PC-3 (cell line): Measurements from ENCODE around the gene ADAMTS17. TPM values are rescaled to one million over a fixed set of nuclear protein-coding genes. Genes with fewer than 3 reads are reported as not detected.

Experiments
- ATAC-seq: fragments of 200-7000 bp; cut with Tn5 transposase; 2 replicates; pipeline ENCODE4 v1.9.1; 2020; ENCODE audit warnings: mild to moderate bottlenecking, moderate library complexity
- BruUV-seq: library from RNA; stranded (reverse); fragments of 400-500 nt; replicated peaks from 2 replicates; lab custom pipeline; 2021; lab: Mats Ljungman, UMichigan
- CTCF ChIA-PET: fragments of 300-600 bp; sonication (Branson Sonifier 250); formaldehyde crosslinking; loops from one replicate; lab custom pipeline; 2022; ENCODE audit warnings: antibody characterized with exemption; lab: Charles Lee
- POLR2A ChIA-PET: fragments of 300-600 bp; sonication (Branson Sonifier 250); formaldehyde crosslinking; loops from one replicate; lab custom pipeline; 2022; ENCODE audit warnings: antibody characterized with exemption; ENCODE audit not compliant: unreplicated experiment; lab: Charles Lee
- DNase-seq: peaks from one replicate; pipeline ENCODE4 v3.0.0-alpha.2; 2015
- H2AFZ ChIP-seq: fragments of 300-600 bp; sonication (generic); 2 replicates; pipeline ENCODE4 v1.6.0; 2016; ENCODE audit warnings: antibody characterized with exemption, low read length
- H3F3A ChIP-seq: fragments of 300-600 bp; sonication (generic); one replicate; pipeline ENCODE4 v1.6.0; 2017; ENCODE audit warnings: antibody characterized with exemption, low read length, control low read depth, mild to moderate bottlenecking; ENCODE audit not compliant: unreplicated experiment
- H3K27ac ChIP-seq: fragments of 300-600 bp; sonication (generic); 2 replicates; pipeline ENCODE4 v1.5.1; 2016; ENCODE audit warnings: mild to moderate bottlenecking, low read length
- H3K27me3 ChIP-seq: fragments of 300-600 bp; sonication (generic); 2 replicates; pipeline ENCODE4 v1.6.1; 2016; ENCODE audit warnings: low read length, mixed read lengths
- H3K36me3 ChIP-seq: fragments of 300-600 bp; sonication (generic); 2 replicates; pipeline ENCODE4 v1.6.1; 2016; ENCODE audit warnings: low read depth, mixed run types, low read length, mixed read lengths
- H3K4me1 ChIP-seq: fragments of 300-600 bp; sonication (generic); 2 replicates; pipeline ENCODE4 v1.5.1; 2016; ENCODE audit warnings: low read length; ENCODE audit not compliant: insufficient read depth
- H3K4me2 ChIP-seq: fragments of 300-600 bp; sonication (generic); 2 replicates; pipeline ENCODE4 v1.6.0; 2016; ENCODE audit warnings: low read length
- H3K4me3 ChIP-seq: fragments of 300-600 bp; sonication (generic); 2 replicates; pipeline ENCODE4 v1.5.1; 2016; ENCODE audit warnings: mild to moderate bottlenecking, low read length, mixed read lengths
- H3K79me2 ChIP-seq: fragments of 300-600 bp; sonication (generic); 2 replicates; pipeline ENCODE4 v1.6.1; 2017; ENCODE audit warnings: low read length, mixed read lengths
- H3K9ac ChIP-seq: fragments of 300-600 bp; sonication (generic); 2 replicates; pipeline ENCODE4 v1.6.0; 2016; ENCODE audit warnings: mild to moderate bottlenecking, low read length
- H3K9me2 ChIP-seq: fragments of 300-600 bp; sonication (generic); replicated peaks from 2 replicates; pipeline ENCODE4 v1.6.1; 2016; ENCODE audit warnings: mixed run types, low read length, mixed read lengths
- H3K9me3 ChIP-seq: fragments of 300-600 bp; sonication (generic); 2 replicates; pipeline ENCODE4 v1.6.1; 2016; ENCODE audit warnings: low read length, mixed read lengths
- H4K20me1 ChIP-seq: fragments of 300-600 bp; sonication (generic); 2 replicates; pipeline ENCODE4 v1.6.1; 2016; ENCODE audit warnings: low read length, mixed read lengths
- EZH2 ChIP-seq: fragments of 300-600 bp; sonication (generic); IDR thresholded peaks from one replicate; pipeline ENCODE4 v1.6.1; 2017; ENCODE audit warnings: antibody characterized with exemption, mild to moderate bottlenecking, low read length; ENCODE audit not compliant: unreplicated experiment
- EZH2phosphoT487 ChIP-seq: fragments of 300-600 bp; sonication (generic); IDR thresholded peaks from 2 replicates; pipeline ENCODE4 v1.6.1; 2018; ENCODE audit warnings: mild to moderate bottlenecking, antibody characterized with exemption, low read length, borderline replicate concordance
- intact Hi-C: fragments of 100-400 bp; cut with micrococcal nuclease; formaldehyde crosslinking; loops from 2 replicates; pipeline ENCODE4 v1.9.0; 2023
- total RNA-seq: library from RNA; depleted of rRNA; stranded (reverse); fragments of >200 nt; gene quantifications from 2 replicates; pipeline ENCODE4 v1.2.3, GENCODE V29; 2014
- TF ChIP-seq, protein P1 (sequence below): fragments of 300-600 bp; sonication (generic); conservative IDR thresholded peaks from 2 replicates; pipeline ENCODE4 v1.5.1; 2017; ENCODE audit warnings: antibody characterized with exemption, low read depth, mild to moderate bottlenecking, low read length

Gene ADAMTS17
- total RNA-seq, 1 experiment from 2014 or later = 6.9 TPM

GRCh38 chr15:100147828-100148227 is 193.9 kb downstream of the ADAMTS17 start:
- H2AFZ ChIP-seq = no peak overlapping the region
- BruUV-seq = no TSS peak
- CTCF ChIA-PET = no interaction called here
- ATAC-seq (no peak), DNase-seq (no peak)
- no peak overlapping the region for H3K4me2 ChIP-seq
- no peak for TF ChIP-seq EZH2
- no peak for TF ChIP-seq EZH2phosphoT487
- TF ChIP-seq, protein P1, sequence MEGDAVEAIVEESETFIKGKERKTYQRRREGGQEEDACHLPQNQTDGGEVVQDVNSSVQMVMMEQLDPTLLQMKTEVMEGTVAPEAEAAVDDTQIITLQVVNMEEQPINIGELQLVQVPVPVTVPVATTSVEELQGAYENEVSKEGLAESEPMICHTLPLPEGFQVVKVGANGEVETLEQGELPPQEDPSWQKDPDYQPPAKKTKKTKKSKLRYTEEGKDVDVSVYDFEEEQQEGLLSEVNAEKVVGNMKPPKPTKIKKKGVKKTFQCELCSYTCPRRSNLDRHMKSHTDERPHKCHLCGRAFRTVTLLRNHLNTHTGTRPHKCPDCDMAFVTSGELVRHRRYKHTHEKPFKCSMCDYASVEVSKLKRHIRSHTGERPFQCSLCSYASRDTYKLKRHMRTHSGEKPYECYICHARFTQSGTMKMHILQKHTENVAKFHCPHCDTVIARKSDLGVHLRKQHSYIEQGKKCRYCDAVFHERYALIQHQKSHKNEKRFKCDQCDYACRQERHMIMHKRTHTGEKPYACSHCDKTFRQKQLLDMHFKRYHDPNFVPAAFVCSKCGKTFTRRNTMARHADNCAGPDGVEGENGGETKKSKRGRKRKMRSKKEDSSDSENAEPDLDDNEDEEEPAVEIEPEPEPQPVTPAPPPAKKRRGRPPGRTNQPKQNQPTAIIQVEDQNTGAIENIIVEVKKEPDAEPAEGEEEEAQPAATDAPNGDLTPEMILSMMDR = no peak
- no peaks in the 10 kb centered on the region for H3K4me1 ChIP-seq
- no peak overlapping the region for H3K27ac ChIP-seq
- H3K4me3 ChIP-seq = no peak overlapping the region
- no peaks in the 10 kb centered on the region for H3K27me3 ChIP-seq
- H4K20me1 ChIP-seq = no peaks in the 10 kb centered on the region
- H3K9me2 ChIP-seq = no peaks in the 10 kb centered on the region
- H3F3A ChIP-seq = no peaks in the 10 kb centered on the region
- peaks cover 15% of the 10 kb centered on the region for H3K36me3 ChIP-seq
- H3K79me2 ChIP-seq = no peaks in the 10 kb centered on the region
- peaks cover 12% of the 10 kb centered on the region; the same call in 1 of the 2 replicates for H3K9me3 ChIP-seq
- POLR2A ChIA-PET = no interaction called here
- intact Hi-C loops = no loop called here
- no peak overlapping the region for H3K9ac ChIP-seq

GRCh38 chr15:100143378-100143777 is 198.4 kb downstream of the ADAMTS17 start:
- DNase-seq (no peak), ATAC-seq (no peak)
- peaks cover 10% of the 10 kb centered on the region; the same call in 1 of the 2 replicates for H3K36me3 ChIP-seq
- no peaks in the 10 kb centered on the region for H3K79me2 ChIP-seq
- no peak overlapping the region for H2AFZ ChIP-seq
- H3K9me3 ChIP-seq = peaks cover 12% of the 10 kb centered on the region; the same call in 1 of the 2 replicates
- H3K27ac ChIP-seq = no peak overlapping the region
- no peaks in the 10 kb centered on the region for H3K4me1 ChIP-seq
- POLR2A ChIA-PET = no interaction called here
- H3K9me2 ChIP-seq = no peaks in the 10 kb centered on the region
- H3K27me3 ChIP-seq = no peaks in the 10 kb centered on the region
- H3K4me2 ChIP-seq = no peak overlapping the region
- CTCF ChIA-PET = no interaction called here
- no peak for TF ChIP-seq EZH2
- H3K9ac ChIP-seq = no peak overlapping the region
- no peaks in the 10 kb centered on the region for H3F3A ChIP-seq
- H3K4me3 ChIP-seq = no peak overlapping the region
- BruUV-seq = no TSS peak
- intact Hi-C loops = no loop called here
- H4K20me1 ChIP-seq = no peaks in the 10 kb centered on the region

GRCh38 chr15:100141311-100142001 is 200.3 kb downstream of the ADAMTS17 start:
- ChIA-PET POLR2A (no interaction called here), CTCF (no interaction called here)
- DNase-seq (no peak), ATAC-seq (no peak)
- BruUV-seq = no TSS peak
- Histone ChIP-seq H3K4me1 (no peaks in the 10 kb centered on the region), H3K36me3 (no peaks in the 10 kb centered on the region), H3K4me2 (no peak overlapping the region), H3K27ac (no peak overlapping the region), H3K9me3 (no peaks in the 10 kb centered on the region), H3K9me2 (no peaks in the 10 kb centered on the region), H3K4me3 (no peak overlapping the region), H3K9ac (no peak overlapping the region), H2AFZ (no peak overlapping the region), H3K79me2 (no peaks in the 10 kb centered on the region), H3F3A (no peaks in the 10 kb centered on the region), H4K20me1 (no peaks in the 10 kb centered on the region), H3K27me3 (no peaks in the 10 kb centered on the region)
- TF ChIP-seq EZH2 (no peak), EZH2phosphoT487 (no peak)
- TF ChIP-seq, protein P1 = no peak
- intact Hi-C loops = no loop called here
